GM19238 (cell line): ENCODE results near the gene FGD3.
"Not testable (repeated sequence)": the region's sequence is repeated elsewhere in the genome, so short reads cannot be mapped to it uniquely, and the experiment has no call there.

Experiments used
- DNase-seq: peaks from one replicate; pipeline ENCODE4 v3.0.0; 2011; ENCODE audit warnings: low spot score; ENCODE audit not compliant: insufficient read length

FGD3 gene

DNA sequence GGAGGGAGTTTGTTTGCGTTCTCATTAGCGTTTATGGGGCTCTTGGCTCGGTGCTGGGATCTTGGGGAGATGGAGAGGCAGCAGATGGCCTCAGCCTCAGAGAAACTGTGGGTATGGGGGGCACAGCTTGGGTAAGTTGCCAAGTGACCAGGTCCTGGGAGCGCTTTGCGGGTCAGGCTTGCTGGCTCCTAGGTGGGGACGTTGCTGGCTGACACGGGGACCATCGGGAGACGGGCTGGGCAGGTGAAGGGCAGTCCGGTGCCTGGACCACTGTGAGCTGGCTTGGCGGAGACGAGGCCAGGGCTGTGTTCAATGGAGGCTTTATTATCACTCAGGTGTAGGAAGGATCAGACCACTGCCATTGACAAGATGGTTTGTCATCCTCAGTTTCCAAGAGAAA lies 30.0 kb downstream of the FGD3 start:
- DNase-seq = no peak

DNA sequence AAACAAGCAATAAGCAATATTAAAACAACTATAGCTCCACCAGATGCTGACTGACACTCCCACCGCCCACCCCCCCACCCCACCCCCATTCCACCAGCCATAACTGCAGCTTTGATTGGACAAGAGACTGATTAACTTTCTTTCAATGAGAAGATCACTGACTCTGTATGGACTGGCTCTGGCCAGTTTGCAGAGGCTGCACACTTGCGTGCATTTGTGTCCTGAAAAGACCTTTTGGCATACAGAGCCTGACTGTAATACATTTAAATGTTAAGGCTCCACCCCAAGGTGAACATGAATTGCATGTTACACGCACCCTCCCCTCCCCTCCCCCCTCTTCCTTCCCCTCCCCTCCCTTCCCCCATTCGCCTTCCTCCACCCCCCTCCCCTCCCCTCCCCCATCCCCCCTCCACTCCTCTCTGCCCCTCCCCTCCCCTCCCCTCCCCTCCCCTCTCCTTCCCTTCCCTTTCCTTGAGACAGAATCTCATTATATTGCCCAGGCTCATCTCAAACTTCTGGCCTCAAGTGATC lies 31.1 kb downstream of the FGD3 start:
- DNase-seq = no peak

DNA sequence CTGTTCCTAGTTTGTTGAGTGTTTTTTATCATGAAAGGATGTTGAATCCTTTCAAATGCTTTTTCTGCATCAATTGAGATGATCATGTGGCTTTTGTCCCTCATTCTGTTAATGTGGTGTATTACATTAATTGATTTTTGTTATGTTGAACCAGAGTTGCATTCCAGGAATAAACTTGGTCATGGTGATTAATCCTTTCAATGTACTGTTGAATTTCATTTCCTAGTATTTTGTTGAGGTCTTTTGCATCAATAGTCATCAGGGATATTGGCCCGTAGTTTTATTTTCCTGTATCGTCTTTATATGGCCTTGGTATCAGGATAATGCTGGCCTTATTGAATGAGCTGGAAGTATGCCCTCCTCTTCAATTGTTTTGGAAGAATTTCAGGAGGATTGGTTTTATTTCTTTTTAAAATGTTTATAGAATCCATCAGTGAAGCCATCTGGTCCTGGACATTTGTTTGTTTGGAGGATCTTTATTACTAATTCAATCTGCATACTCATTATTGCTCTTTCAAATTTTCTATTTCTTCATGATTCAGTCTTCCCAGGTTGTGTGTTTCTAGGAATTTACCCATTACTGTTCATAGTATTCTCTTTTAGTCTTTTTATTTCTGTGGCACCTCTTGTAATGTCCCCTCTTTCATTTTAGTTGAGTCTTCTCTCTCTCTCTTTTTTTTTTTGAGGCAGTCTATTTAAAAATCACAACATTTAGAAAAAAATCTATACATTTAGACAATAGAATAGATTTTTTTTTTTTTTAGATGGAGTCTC lies 32.1 kb downstream of the FGD3 start:
- DNase-seq = no peak

DNA sequence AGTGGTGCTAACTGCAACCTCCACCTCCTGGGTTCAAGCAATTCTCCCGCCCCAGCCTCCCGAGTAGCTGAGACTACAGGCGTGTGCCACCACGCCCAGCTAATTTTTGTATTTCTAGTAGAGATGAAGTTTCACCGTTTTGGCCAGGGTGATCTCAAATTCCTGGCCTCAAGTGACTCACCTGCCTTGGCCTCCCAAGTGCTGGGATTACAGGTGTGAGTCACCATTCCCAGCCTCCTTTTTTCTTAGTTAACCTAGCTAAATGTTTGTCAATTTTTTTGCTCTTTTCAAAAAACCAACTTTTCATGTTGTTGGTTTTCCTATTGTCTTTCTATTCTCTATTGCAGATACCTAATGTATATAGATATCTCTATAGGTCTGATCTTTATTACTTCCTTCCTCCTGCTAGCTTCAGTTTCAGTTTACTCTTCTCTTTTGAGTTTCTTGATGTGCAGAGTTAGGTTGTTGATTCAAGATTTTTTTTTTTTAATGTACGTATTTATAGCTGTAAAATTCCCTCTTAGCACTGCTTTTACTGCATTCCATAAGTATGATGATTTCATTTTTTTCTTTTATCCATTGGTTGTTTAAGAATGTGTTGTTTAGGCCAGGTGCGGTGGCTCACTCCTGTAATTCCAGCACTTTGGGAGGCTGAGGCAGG lies 32.9 kb downstream of the FGD3 start:
- no peak for DNase-seq

DNA sequence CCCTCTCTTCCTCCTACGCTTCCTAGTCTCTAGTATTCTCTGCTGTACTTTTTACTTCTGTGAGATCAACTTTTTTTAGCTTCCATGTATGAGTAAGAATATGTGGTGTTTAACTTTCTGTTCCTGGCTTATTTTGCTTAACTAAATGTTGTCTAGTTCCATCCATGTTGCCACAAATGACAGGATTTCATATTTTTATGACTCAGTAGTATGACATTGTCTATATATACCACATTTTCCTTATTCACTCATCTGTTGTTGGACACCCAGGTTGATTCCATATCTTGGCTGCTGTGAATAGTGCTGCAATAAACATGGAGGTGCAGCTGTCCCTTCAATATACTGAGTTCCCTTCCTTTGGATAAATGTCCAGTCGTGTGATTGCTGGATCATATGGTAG lies 34.8 kb downstream of the FGD3 start:
- no peak for DNase-seq

DNA sequence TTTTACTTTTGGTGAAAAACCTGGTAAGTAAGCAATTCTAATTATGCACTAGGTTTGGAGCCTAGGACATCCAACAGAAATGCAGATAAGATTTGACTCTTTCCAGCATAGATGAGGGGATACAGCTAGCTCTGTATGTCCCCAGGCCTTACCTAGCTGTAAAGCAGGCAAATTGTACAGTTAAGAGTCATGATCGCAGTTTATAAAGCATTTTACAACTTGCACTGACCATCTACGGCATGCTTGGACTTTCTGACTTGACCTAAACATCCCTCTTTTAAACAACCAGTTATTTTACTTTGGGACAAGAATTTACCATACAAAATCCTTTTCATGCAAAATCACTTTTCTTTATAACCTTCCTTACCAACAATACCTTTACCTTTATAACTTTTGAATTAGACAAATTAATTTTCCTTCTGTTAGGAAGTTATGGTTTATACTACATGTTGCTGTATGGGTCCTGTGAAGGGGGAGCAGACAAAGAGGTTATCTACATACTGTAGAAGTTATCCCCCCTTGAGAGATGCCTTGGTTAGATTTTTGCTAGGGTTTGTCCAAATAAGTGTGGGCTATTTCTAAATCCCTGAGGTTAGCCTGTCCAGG lies 36.8 kb downstream of the FGD3 start:
- DNase-seq = no peak

DNA sequence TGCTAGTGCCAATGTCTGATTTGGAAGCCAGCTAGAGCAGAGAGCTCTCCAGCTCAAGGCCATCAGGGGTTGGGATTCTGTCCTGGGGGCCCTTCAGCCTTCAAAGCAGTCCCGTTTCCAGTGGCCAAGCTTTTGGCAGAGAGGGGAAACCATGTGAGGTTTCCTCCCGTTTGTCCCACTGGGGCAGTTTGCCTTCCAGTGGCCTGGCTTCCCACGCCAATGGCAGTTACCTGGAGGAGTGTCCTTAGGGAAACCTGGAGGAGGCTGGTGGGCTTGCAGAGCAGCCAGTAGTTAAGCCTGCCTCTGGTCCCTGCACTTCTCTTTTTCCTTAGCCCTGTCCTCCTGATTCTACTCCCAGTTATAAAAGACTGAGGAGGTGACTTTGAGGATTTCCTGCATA lies 37.7 kb downstream of the FGD3 start:
- no peak for DNase-seq

DNA sequence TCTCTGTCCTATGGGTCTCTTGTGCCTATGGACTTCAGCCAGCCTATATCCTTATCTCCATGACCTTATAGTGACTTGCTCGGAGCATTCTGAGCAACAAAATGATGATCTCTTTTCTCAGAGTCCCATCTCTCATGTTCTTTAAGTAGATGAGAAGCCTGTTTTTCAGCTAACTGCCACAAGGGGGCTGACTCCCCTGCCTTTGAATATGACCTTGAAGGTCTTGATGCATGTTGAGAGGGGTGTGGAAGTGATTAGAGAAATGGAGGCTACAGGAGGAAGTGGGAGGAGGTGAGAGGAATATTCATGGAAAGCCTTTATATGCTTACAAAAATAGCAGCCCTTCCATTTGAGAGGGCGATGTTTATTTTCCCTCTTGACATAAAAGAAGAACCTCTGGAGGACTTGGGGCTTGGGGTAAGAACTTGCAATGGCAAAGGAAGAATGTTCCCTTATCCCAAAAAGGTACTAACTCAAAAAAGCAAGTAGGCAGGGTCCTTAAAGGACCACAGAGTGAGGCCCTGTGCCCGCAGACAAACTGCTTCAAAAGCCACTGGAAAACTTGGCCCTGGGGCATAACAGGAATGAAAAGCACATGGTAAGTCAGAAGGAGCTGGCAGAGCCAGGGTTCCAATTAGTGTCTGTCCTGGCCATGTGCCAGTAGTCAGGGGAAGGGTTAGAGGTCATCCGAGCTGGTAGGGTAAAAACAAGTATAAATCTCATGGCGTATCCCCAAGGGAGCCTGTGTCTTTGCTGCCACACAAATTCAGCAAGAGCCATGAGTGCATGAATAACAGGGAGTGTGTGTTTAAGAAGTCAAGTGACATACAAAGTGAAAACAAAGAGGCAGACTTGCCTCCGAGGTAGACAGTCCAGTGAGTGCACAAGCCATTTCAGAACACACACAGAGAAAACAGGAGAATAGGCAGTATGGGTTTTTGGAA lies 39.1 kb downstream of the FGD3 start:
- DNase-seq = no peak

DNA sequence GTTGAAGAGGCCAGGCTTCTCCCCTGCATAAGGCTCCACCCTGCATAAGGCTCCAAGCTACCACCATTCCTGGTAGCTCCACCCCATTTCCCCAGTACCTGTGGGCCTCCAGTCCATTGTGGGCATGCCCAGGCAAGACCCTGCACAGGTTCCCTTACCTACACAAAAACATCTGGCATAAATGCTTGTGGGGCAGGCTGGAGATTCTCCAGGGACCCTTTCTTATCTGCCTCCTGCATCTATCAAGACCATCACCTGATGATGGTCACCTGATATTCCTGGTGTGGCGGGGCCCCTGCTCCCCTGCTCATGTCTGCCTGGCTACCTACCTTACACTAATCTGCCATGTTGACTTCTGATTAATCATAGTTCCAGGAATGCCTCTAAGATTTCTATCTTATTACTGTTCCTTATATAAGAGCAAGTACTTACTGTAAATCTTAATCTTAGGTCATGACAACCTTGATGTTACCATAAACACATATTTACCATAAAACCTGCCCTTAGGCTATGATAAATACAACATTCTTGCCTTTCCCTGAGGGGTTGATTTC lies 41.0 kb downstream of the FGD3 start:
- DNase-seq = no peak

DNA sequence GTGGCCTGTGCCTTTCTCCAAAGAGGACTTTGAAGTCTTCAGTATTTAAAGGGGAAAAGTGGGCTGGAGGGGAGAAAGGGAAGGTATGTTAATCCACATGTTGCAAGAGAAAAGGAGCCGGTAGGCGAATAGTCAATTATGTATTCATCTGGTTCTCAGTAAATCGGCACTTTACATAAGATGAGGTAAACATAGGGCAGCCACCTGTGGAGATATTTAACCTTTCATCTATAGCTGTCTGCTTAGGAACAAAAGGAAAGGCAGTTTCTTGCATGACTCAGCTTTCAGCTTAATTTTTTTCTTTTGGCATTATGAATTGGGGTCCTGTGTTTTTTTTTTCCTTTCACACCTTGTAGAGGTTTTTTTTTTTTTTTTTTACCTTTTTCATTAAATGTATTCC lies 42.2 kb downstream of the FGD3 start:
- DNase-seq = no peak

DNA sequence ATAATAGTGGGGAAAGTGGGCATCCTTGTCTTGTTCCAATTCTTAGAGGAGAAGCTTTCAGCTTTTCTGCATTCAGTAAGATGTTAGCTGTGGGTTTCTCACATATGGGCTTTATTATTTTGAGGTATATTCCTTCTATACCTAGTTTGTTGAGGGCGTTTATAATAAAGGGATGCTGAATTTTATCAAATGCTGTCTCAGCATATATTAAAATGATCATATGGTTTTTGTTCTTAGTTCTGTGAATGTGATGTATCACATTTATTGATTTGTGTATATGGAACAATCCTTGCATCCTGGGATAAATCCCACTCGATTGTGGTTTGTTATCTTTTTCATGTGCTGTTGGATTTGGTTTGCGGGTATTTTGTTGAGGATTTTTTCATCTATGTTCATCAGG lies 43.1 kb downstream of the FGD3 start:
- DNase-seq = no peak

DNA sequence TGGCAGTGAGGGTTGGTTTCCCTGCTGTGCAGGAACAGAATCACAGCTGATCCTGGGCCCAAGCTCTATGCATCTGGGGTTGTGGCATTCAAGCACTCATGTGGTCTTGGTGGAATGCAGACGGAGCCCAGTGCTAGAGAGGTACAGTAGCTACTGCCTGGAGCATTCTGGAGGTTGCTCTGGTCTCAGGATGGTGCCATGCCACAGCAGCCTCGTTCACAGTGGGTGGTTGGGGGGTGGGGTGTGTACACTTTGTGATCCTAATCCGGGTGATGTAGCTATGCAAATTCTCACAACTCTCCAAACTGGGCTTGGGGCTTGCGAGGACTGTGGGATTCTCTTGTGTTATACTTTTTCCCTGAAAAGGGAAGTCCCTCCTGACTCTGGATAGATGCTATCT lies 45.2 kb downstream of the FGD3 start:
- DNase-seq = no peak

DNA sequence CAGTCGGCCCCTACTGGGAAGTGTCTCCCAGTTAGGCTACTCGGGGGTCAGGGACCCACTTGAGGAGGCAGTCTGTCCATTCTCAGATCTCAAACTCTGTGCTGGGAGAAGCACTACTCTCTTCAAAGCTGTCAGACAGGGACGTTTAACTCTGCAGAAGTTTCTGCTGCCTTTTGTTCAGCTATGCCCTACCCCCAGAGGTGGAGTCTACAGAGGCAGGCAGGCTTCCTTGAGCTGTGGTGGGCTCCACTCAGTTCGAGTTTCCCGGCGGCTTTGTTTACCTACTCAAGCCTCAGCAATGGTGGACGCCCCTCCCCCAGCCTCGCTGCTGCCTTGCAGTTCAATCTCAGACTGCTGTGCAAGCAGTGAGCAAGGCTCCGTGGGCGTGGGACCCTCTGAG lies 51.5 kb downstream of the FGD3 start:
- DNase-seq = not testable (repeated sequence)

DNA sequence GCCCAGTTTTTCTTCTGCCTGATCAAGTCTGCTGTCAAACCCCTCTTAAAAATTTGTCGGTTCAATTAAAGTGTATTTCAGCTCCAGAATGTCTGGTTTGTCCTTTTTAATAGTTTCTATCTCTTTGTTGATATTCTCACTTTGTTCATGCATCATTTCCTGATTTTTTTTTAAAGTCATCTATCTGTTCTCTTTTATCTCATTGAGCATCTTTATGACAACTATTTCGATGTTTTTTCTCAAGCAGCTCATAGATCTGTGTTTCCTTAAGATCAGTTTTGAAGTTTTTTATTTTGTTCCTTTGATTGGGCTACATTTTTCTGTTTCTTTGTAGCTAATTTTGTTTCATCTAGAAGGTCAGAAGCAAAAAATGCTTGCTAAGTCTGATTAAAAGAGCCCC lies 53.7 kb downstream of the FGD3 start:
- DNase-seq = no peak

DNA sequence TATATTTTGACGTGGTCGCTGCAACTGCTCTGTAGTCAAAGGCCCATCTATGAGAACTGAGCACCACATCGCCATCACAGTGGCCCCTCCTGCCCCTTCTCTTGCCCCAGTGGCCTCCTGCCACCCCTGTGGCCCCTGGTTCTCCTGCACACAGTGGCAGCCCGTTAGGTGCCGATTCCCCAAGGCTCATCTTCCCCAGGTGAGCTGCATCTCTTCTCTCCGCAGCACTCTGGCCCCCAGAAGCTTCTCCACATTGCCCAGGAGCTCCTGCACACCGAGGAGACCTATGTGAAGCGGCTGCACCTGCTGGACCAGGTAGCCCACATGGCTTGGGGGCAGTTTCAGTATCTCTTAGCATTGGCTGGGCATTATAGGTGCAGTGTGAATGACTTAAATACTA lies 55.4 kb downstream of the FGD3 start:
- no peak for DNase-seq

DNA sequence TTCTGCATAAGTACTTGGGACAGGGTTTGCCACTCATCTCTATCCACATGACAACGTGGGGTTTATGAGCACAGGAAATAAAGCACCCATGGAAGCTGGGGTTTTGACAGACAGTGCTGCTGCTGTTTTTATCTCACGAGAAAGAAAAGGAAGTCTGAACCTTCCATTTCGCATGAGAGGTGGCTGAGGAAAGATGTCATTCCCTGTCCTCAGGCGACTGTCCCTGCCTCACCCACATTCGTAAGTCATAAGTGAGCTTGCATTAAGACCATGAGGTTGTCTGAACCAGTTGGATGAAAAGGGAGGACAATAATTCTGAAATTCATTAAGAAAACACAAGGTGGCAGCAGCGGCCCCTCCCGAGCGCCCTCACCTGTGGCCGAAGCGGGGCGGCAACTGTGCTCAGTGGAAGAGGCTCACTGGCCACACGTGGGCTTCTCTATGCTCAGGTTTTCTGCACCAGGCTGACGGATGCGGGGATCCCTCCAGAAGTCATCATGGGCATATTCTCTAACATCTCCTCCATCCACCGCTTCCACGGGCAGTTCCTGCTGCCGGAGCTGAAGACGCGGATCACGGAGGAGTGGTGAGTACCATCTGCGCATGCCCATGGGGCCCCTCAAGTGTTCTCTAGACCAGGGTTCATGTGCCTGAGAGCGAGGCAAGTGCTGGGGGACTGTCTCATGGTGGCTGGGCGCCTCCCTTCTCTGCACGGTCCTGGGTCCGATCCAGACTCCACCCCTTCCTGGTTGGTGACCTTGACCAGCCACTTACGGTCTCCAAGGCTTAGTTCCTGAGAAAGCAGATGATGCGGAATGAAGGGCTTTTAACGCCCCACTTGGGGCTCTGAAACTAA lies 56.5 kb downstream of the FGD3 start:
- DNase-seq = peak; percentile 62

DNA sequence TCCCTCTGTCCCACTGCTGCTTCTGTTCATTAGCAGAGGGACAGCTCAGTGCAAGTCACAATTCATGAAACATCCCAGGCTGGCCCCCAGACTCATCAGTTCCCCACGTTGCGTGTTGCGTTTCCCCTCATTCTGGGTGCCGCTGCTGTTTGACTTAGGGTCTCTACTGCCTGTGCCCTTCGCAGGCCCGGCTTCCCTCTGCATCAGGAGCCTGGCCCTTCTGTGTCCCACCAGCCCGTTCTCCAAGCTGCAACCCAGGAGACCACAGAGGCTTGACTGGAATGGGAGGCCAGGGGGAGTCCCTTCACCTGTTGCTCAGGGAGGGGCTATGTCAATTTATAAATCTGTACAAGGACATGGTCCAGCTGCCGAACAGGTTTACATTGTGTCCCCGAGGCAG lies 57.2 kb downstream of the FGD3 start:
- DNase-seq = no peak

DNA sequence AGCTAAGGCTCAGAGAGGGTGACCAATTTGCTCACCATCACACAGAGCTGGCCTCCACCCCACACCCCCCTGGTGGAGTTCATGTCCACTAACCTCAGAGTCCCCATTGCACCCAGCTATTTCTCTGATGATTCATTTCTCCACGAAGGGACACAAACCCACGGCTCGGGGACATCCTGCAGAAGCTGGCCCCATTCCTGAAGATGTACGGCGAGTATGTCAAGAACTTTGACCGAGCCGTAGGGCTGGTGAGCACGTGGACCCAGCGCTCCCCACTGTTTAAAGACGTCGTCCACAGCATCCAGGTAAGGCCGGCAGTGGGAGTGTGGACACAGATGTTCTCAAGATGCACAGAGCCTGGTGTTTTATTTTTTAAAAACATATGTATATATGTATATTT lies 58.6 kb downstream of the FGD3 start:
- no peak for DNase-seq

DNA sequence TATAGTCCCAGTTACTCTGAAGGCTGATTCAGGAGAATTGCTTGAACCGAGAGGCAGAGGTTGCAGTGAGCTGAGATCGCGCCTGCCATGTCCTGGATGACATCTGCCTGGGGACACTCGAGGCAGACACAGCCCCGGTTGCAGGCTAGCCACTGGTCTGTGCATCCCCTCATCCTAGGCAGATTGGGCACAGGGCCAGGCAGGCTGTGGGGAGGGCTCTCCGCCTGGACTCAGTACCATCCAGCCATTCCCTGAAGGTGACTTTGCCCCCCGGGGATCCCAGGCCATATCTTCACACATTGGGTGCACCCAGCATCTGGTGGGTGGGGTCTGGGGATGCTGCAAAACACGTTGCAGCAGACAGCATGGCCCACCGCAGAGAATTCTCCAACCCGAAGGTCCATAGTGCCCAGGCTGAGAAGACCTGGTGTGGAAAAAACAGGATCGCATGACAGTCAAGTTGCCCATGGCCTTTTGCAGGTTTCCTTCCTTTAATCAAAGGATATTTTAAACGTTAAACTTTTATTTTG lies 60.3 kb downstream of the FGD3 start:
- no peak for DNase-seq

DNA sequence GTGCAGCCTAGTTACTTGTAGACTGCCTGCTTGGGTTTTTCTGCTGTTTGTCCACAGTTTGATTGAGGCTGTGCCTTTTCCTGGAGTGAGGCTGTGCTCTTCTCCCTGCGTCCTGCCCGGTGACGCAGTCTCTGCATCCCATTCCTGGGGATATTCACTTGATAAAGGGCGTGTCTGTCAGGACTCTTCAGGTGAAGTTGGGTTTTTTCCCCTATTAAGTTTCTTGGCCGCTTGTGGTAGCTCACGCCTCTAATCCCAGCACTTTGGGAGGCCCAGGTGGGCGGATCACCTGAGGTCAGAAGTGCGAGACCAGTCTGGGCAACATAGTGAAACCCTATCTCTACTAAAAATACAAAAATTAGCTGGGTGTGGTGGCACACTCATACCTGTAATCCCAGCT lies 61.1 kb downstream of the FGD3 start:
- no peak for DNase-seq
